Esophagus muscularis mucosa (tissue), 4 donors: ENCODE data around the gene KCNG1.

Experiments used
- CTCF ChIP-seq, 3 experiments: fragments of 200-600 bp in 2 of 3; fragments of 450-650 bp in 1 of 3; sonication (generic) in 2 of 3; IDR thresholded peaks; one replicate each; pipeline ENCODE4 v1.5.1; 2017 to 2019; ENCODE audit warnings: antibody characterized with exemption in 3 of 3, mild to moderate bottlenecking in 2 of 3, moderate library complexity in 1 of 3
- EP300 ChIP-seq: sonication (generic); formaldehyde crosslinking; IDR thresholded peaks from one replicate; pipeline ENCODE4 v1.6.1; 2017; ENCODE audit warnings: antibody characterized with exemption
- POLR2A ChIP-seq: fragments of 450-650 bp; IDR thresholded peaks from one replicate; pipeline ENCODE4 v1.6.1; 2017; ENCODE audit warnings: antibody characterized with exemption, moderate library complexity, mild to moderate bottlenecking, low read depth
- POLR2AphosphoS5 ChIP-seq, 2 donors: sonication (generic); formaldehyde crosslinking; IDR thresholded peaks; one replicate each; pipeline ENCODE4 v1.6.1; 2017; ENCODE audit warnings: antibody characterized with exemption in 2 of 2

- no peak for TF ChIP-seq CTCF (IDR thresholded peaks at IDR 0.05)
- no peak for TF ChIP-seq POLR2AphosphoS5 (IDR thresholded peaks at IDR 0.05)
- TF ChIP-seq POLR2A, result no peak
- TF ChIP-seq EP300, result no peak
Measured at GRCh38 chr20:50993876-50994275, 29.0 kb downstream of the KCNG1 start.
